Endothelial cell (in vitro differentiated cells): Measurements from ENCODE around the gene MYH9. TPM values are rescaled to one million over a fixed set of nuclear protein-coding genes. Genes with fewer than 3 reads are reported as not detected.

ENCODE experiments used
- DNase-seq: peaks from one replicate; pipeline ENCODE4 v3.0.0; 2021; ENCODE audit warnings: low spot score
- H3K27ac Mint-ChIP-seq: one replicate; pipeline ENCODE4 v1.8.0; 2021; ENCODE audit warnings: mixed read lengths, inconsistent platforms; ENCODE audit not compliant: unreplicated experiment
- H3K27me3 Mint-ChIP-seq: one replicate; pipeline ENCODE4 v1.8.0; 2021; ENCODE audit warnings: mild to moderate bottlenecking, moderate library complexity, mixed read lengths, inconsistent platforms; ENCODE audit not compliant: unreplicated experiment
- H3K36me3 Mint-ChIP-seq: one replicate; pipeline ENCODE4 v1.8.0; 2021; ENCODE audit warnings: mild to moderate bottlenecking, low read depth, mixed read lengths, inconsistent platforms; ENCODE audit not compliant: unreplicated experiment
- H3K4me1 Mint-ChIP-seq: one replicate; pipeline ENCODE4 v1.8.0; 2021; ENCODE audit warnings: mild to moderate bottlenecking, mixed read lengths, inconsistent platforms; ENCODE audit not compliant: unreplicated experiment
- H3K4me3 Mint-ChIP-seq: one replicate; pipeline ENCODE4 v1.8.0; 2021; ENCODE audit warnings: mild to moderate bottlenecking, mixed read lengths, inconsistent platforms; ENCODE audit not compliant: unreplicated experiment
- H3K9me3 Mint-ChIP-seq: one replicate; pipeline ENCODE4 v1.8.0; 2021; ENCODE audit warnings: mixed read lengths, inconsistent platforms; ENCODE audit not compliant: unreplicated experiment
- CTCF ChIP-seq: fragments of 200-600 bp; sonication (generic); IDR thresholded peaks from one replicate; pipeline ENCODE4 v1.5.0; 2021; ENCODE audit warnings: antibody characterized with exemption; ENCODE audit not compliant: unreplicated experiment
- total RNA-seq: library from RNA; stranded (reverse); fragmentation: NEBNext Ultra II Directional; extraction: Animal tissue kit (Norgen Biotek cat#: 25700); gene quantifications from one replicate; pipeline ENCODE4 v1.2.1, GENCODE V29; 2021; ENCODE audit not compliant: unreplicated experiment

MYH9 gene
- total RNA-seq, 1 donor from 2014 or later: 931 TPM

- H3K27ac Mint-ChIP-seq: no peak overlapping the region
- H3K4me3 Mint-ChIP-seq: peak overlapping the region; percentile 86
- peaks cover 58% of the 10 kb centered on the region for H3K36me3 Mint-ChIP-seq
Observed at GRCh38 chr22:36297568-36297967, 90.2 kb downstream of the MYH9 start.

DNA sequence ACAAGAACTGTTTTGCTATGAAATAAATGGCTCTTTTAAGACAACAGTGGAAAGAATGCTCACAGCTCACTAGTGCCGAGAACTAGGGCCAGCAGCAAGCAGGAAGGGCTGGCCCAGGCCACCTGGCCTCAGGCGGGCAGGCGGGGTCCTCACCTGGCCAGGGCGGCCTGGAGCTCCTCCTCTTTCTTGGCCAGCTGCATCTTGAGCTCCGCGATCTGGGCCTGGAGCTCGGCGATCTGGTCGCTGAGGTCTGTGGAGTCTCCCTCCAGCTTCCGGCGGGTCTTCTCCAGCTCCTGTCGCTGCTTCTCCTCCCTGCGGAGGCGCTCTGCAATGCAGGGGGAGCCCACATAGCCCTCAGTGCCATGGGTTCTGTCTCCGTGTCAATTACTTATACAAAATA lies 91.1 kb downstream of the MYH9 start:
- H3K4me1 Mint-ChIP-seq: peaks cover 2% of the 10 kb centered on the region
- peaks cover 62% of the 10 kb centered on the region for H3K36me3 Mint-ChIP-seq
- H3K9me3 Mint-ChIP-seq: no peaks in the 10 kb centered on the region
- no peak for DNase-seq
- peak overlapping the region; percentile 79 for H3K27ac Mint-ChIP-seq
- TF ChIP-seq CTCF: no peak
- H3K4me3 Mint-ChIP-seq: no peak overlapping the region
- H3K27me3 Mint-ChIP-seq: peaks cover 22% of the 10 kb centered on the region

More at GRCh38 chr22:36297568-36297967, 90.2 kb downstream of the MYH9 start:
- Mint-ChIP-seq H3K9me3 (no peaks in the 10 kb centered on the region), H3K27me3 (peaks cover 19% of the 10 kb centered on the region), H3K4me1 (peaks cover 2% of the 10 kb centered on the region)
- TF ChIP-seq CTCF: no peak
- no peak for DNase-seq

DNA sequence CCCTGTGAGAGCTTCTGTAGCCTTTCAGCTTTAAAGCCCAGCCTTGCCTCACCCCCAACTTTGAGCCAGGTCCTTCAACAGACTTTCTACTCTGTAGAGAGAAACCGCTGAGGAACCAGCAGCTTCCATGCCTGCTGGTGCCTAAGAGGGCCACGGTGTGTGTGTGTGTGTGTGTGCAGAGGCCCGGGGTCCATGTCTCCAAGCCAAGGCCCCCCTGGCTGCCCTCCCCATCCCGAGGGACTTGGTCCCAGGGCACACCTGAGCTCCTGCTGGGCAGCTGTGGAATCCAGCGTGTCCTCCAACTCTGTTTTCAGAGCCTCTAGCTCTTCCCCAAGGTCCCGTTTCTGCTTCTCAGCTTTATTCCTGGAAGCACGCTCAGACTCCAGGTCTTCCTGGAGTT lies 92.5 kb downstream of the MYH9 start:
- Mint-ChIP-seq H3K36me3 (peaks cover 54% of the 10 kb centered on the region), H3K27ac (peak overlapping the region; percentile 59), H3K9me3 (no peaks in the 10 kb centered on the region), H3K4me1 (peaks cover 2% of the 10 kb centered on the region), H3K27me3 (peaks cover 17% of the 10 kb centered on the region), H3K4me3 (peak overlapping the region; percentile 78)
- DNase-seq: no peak
- no peak for TF ChIP-seq CTCF

GRCh38 chr22:36294801-36295200 lies 93.0 kb downstream of the MYH9 start:
- Mint-ChIP-seq H3K36me3 (peaks cover 57% of the 10 kb centered on the region), H3K27ac (peak overlapping the region; percentile 61), H3K9me3 (no peaks in the 10 kb centered on the region), H3K4me3 (peak overlapping the region; percentile 69), H3K4me1 (peaks cover 2% of the 10 kb centered on the region), H3K27me3 (peaks cover 17% of the 10 kb centered on the region)
- DNase-seq: no peak
- TF ChIP-seq CTCF: no peak

DNA sequence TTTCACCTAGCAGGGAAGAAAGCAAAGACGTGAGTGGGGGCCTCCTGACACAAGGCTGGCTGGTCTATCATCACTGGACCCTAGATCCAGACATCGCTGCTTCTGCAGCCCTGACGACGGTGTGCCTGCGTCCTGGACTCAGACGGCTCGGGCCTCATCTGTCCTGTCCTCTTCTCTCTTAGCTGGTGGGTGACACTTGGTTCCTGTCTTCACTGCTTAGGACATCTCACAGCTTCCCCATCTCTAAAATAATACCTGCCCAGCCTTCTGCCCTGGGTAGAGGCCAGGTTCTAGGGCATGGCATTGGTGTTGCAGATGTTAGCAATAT lies 93.5 kb downstream of the MYH9 start:
- DNase-seq: no peak
- Mint-ChIP-seq H3K27me3 (peaks cover 17% of the 10 kb centered on the region), H3K27ac (peak overlapping the region; percentile 61), H3K36me3 (peaks cover 62% of the 10 kb centered on the region), H3K4me1 (peaks cover 2% of the 10 kb centered on the region), H3K9me3 (no peaks in the 10 kb centered on the region), H3K4me3 (peak overlapping the region; percentile 82)
- TF ChIP-seq CTCF: no peak
